GM18519 (cell line): Measurements from ENCODE around the gene KLHL22.
"Not testable (repeated sequence)": the region's sequence is repeated elsewhere in the genome, so short reads cannot be mapped to it uniquely, and the experiment has no call there.

Source experiments
- ATAC-seq: cut with Tn5 transposase; IDR thresholded peaks from one replicate; pipeline ENCODE4 v1.9.1; 2021; ENCODE audit warnings: mild to moderate bottlenecking, moderate library complexity; ENCODE audit not compliant: unreplicated experiment, low FRiP score

KLHL22 gene

GRCh38 chr22:20494978-20495860 is at the start of gene KLHL22:
Gene KLHL22, minus strand, starts transcription at chr22:20495795. Its CDS starts 6,584 bp downstream, at chr22:20489211.
- ATAC-seq = peak; percentile 16

GRCh38 chr22:20545318-20545634 is 49.7 kb upstream of the KLHL22 start:
- not testable (repeated sequence) for ATAC-seq

GRCh38 chr22:20542736-20543135 is 47.1 kb upstream of the KLHL22 start:
- no peak for ATAC-seq

- ATAC-seq = no peak
Measured at GRCh38 chr22:20542055-20542454, 46.5 kb upstream of the KLHL22 start.

- ATAC-seq = not testable (repeated sequence)
Measured at GRCh38 chr22:20538875-20539274, 43.3 kb upstream of the KLHL22 start.

- no peak for ATAC-seq
Measured at GRCh38 chr22:20537983-20538382, 42.4 kb upstream of the KLHL22 start.

- no peak for ATAC-seq
Measured at GRCh38 chr22:20537325-20537756, 41.7 kb upstream of the KLHL22 start.

GRCh38 chr22:20536590-20537324 is 41.2 kb upstream of the KLHL22 start:
- no peak for ATAC-seq

GRCh38 chr22:20533879-20534265 is 38.3 kb upstream of the KLHL22 start:
- ATAC-seq = no peak

GRCh38 chr22:20533095-20533878 is 37.7 kb upstream of the KLHL22 start:
- no peak for ATAC-seq

- no peak for ATAC-seq
Measured at GRCh38 chr22:20532256-20532993, 36.8 kb upstream of the KLHL22 start.

GRCh38 chr22:20531404-20532201 is 36.0 kb upstream of the KLHL22 start:
- no peak for ATAC-seq

GRCh38 chr22:20531154-20531403 is 35.5 kb upstream of the KLHL22 start:
- no peak for ATAC-seq

- no peak for ATAC-seq
Measured at GRCh38 chr22:20530368-20531153, 35.0 kb upstream of the KLHL22 start.

GRCh38 chr22:20528405-20528978 is 32.9 kb upstream of the KLHL22 start:
- ATAC-seq = no peak

- ATAC-seq = no peak
Measured at GRCh38 chr22:20526628-20527355, 31.2 kb upstream of the KLHL22 start.

GRCh38 chr22:20526305-20526627 is 30.7 kb upstream of the KLHL22 start:
- ATAC-seq = no peak

GRCh38 chr22:20525048-20525447 is 29.5 kb upstream of the KLHL22 start:
- no peak for ATAC-seq
